A673 (cell line): ENCODE measurements around the gene CRNKL1. TPM values are rescaled to one million over a fixed set of nuclear protein-coding genes. Genes with fewer than 3 reads are reported as not detected.

Experiments
- BruUV-seq: library from RNA; stranded (reverse); fragments of 400-500 nt; replicated peaks from 2 replicates; lab custom pipeline; 2021; lab: Mats Ljungman, UMichigan
- CTCF ChIA-PET: fragments of 300-600 bp; sonication (Branson Sonifier 250); formaldehyde crosslinking; loops from one replicate; lab custom pipeline; 2022; ENCODE audit warnings: antibody characterized with exemption; lab: Charles Lee
- POLR2A ChIA-PET: fragments of 300-600 bp; sonication (Branson Sonifier 250); formaldehyde crosslinking; loops from one replicate; lab custom pipeline; 2022; ENCODE audit warnings: antibody characterized with exemption; ENCODE audit not compliant: low non-redundant PET; lab: Charles Lee
- DNase-seq: peaks from one replicate; pipeline ENCODE4 v3.0.0-alpha.2; 2015; ENCODE audit warnings: low spot score
- H3K27ac ChIP-seq: fragments of 200-600 bp; sonication (generic); 2 replicates; pipeline ENCODE4 v1.5.1; 2016; ENCODE audit warnings: mixed run types, low read depth, mild to moderate bottlenecking, mixed read lengths, antibody characterized with exemption, low read length; ENCODE audit not compliant: poor library complexity, severe bottlenecking
- H3K27me3 ChIP-seq: fragments of 200-600 bp; sonication (generic); replicated peaks from 2 replicates; pipeline ENCODE4 v1.6.1; 2017; ENCODE audit warnings: mixed run types, low read depth, mild to moderate bottlenecking, mixed read lengths, antibody characterized with exemption, low read length; ENCODE audit not compliant: insufficient read depth, poor library complexity
- H3K36me3 ChIP-seq: fragments of 200-600 bp; sonication (generic); 2 replicates; pipeline ENCODE4 v1.6.1; 2016; ENCODE audit warnings: mixed run types, mild to moderate bottlenecking, mixed read lengths, antibody characterized with exemption, low read length; ENCODE audit not compliant: insufficient read depth, poor library complexity, severe bottlenecking
- H3K4me1 ChIP-seq: fragments of 200-600 bp; sonication (generic); 2 replicates; pipeline ENCODE4 v1.6.1; 2017; ENCODE audit warnings: mixed run types, mild to moderate bottlenecking, mixed read lengths, antibody characterized with exemption, low read length; ENCODE audit not compliant: insufficient read depth, poor library complexity, severe bottlenecking
- H3K4me3 ChIP-seq: fragments of 200-600 bp; sonication (generic); 2 replicates; pipeline ENCODE4 v1.5.1; 2016; ENCODE audit warnings: low read depth, mixed run types, mild to moderate bottlenecking, mixed read lengths, low read length; ENCODE audit not compliant: poor library complexity, severe bottlenecking
- H3K9me3 ChIP-seq: fragments of 200-600 bp; sonication (generic); 2 replicates; pipeline ENCODE4 v1.6.1; 2016; ENCODE audit warnings: mixed run types, low read depth, mild to moderate bottlenecking, mixed read lengths, antibody characterized with exemption, low read length; ENCODE audit not compliant: poor library complexity, severe bottlenecking
- EZH2 ChIP-seq: fragments of 200-600 bp; sonication (generic); IDR thresholded peaks from 2 replicates; pipeline ENCODE4 v1.6.1; 2017; ENCODE audit warnings: borderline replicate concordance, low read depth, mild to moderate bottlenecking, mixed read lengths, antibody characterized with exemption, low read length; ENCODE audit not compliant: poor library complexity, severe bottlenecking
- intact Hi-C: fragments of 100-400 bp; cut with micrococcal nuclease; formaldehyde crosslinking; loops from one replicate; pipeline ENCODE4 v1.10.0; 2022; ENCODE audit not compliant: unreplicated experiment
- total RNA-seq: library from RNA; stranded (reverse); gene quantifications from 2 replicates; pipeline ENCODE4 v1.2.3, GENCODE V29; 2021
- TF ChIP-seq, protein P1 (sequence below): fragments of 300-800, 200-600 bp; sonication (generic); conservative IDR thresholded peaks from 2 replicates; pipeline ENCODE4 v1.5.1; 2017; ENCODE audit warnings: low read depth, mild to moderate bottlenecking, antibody characterized with exemption, low read length, moderate library complexity, mixed read lengths

The CRNKL1 gene
- total RNA-seq, 1 experiment from 2014 or later: 25.1 TPM

DNA sequence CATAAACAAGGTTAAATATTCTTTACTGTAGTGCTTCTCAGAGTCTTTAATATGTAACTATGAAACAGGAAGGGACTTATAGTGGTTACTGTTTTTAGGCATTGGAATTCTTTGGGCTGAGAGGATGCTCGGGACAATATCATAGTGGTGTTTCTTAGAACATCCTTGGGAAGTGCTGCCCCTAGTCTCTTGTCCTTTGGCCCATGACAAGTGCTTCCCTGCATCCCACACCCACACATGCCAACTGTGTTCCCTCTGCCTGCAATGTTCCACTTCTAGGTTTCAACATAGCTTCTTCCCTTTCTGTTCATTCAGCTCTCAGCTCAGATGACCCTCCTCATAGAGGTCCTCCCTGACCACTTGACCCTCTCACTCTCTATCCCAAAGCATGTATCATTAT, 37.7 kb upstream of the CRNKL1 start:
- H3K36me3 ChIP-seq: no peaks in the 10 kb centered on the region
- CTCF ChIA-PET: no interaction called here
- no peaks in the 10 kb centered on the region for H3K27me3 ChIP-seq
- no peaks in the 10 kb centered on the region for H3K9me3 ChIP-seq
- POLR2A ChIA-PET: no interaction called here
- BruUV-seq: no TSS peak
- no peak for DNase-seq
- H3K4me3 ChIP-seq: no peak overlapping the region
- intact Hi-C loops: loop anchor here (10.0 kb wide), 1 partner anchor 55 kb away; no protein-coding TSS in a partner anchor
- TF ChIP-seq, protein P1, sequence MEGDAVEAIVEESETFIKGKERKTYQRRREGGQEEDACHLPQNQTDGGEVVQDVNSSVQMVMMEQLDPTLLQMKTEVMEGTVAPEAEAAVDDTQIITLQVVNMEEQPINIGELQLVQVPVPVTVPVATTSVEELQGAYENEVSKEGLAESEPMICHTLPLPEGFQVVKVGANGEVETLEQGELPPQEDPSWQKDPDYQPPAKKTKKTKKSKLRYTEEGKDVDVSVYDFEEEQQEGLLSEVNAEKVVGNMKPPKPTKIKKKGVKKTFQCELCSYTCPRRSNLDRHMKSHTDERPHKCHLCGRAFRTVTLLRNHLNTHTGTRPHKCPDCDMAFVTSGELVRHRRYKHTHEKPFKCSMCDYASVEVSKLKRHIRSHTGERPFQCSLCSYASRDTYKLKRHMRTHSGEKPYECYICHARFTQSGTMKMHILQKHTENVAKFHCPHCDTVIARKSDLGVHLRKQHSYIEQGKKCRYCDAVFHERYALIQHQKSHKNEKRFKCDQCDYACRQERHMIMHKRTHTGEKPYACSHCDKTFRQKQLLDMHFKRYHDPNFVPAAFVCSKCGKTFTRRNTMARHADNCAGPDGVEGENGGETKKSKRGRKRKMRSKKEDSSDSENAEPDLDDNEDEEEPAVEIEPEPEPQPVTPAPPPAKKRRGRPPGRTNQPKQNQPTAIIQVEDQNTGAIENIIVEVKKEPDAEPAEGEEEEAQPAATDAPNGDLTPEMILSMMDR: no peak
- TF ChIP-seq EZH2: no peak
- no peak overlapping the region for H3K27ac ChIP-seq
- no peaks in the 10 kb centered on the region for H3K4me1 ChIP-seq

DNA sequence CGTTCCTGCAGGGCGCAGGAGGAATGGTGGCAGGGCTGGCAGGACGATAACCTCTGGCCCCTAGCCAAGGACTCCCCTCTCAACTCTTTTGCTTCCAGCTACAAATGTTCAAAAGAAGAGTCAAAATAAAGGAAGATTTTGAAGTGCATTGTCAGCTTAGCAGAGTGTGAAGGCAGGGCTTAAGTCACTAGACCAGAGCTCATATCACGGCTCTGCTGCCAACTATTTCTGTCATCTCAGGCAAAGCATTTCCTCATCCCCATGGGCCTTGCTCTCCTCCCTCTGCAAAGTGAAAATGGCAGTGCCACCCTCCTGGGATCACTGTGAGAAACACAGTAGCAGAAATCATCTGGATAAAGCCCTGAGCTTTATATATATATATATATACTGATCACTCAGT, 36.8 kb upstream of the CRNKL1 start:
- ChIA-PET CTCF (no interaction called here), POLR2A (no interaction called here)
- no peaks in the 10 kb centered on the region for H3K4me1 ChIP-seq
- no peak overlapping the region for H3K27ac ChIP-seq
- no peak for DNase-seq
- no peaks in the 10 kb centered on the region for H3K9me3 ChIP-seq
- intact Hi-C loops: no loop called here
- no peak overlapping the region for H3K4me3 ChIP-seq
- no peaks in the 10 kb centered on the region for H3K27me3 ChIP-seq
- TF ChIP-seq EZH2: no peak
- TF ChIP-seq, protein P1: no peak
- BruUV-seq: no TSS peak
- no peaks in the 10 kb centered on the region for H3K36me3 ChIP-seq

DNA sequence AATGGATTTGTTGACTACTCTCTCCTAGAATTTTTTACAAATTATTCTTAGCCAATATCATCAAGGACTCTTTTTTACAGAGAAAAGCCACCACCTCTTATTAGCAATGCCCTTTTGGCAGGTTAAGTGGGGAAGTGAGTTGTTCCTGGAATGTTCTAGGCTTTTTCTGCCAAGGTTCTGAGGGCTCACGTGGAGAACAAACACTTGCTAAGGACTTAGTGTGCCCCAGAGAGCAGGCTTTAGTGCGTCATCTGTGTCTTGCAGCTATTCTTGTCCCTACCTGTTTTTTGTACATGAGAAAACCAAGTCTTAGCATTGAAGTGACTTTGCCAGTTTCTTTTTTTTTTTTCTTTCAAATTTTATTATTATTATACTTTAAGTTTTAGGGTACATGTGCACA, 33.5 kb upstream of the CRNKL1 start:
- H3K27me3 ChIP-seq: peaks cover 5% of the 10 kb centered on the region
- BruUV-seq: no TSS peak
- ChIA-PET POLR2A (no interaction called here), CTCF (no interaction called here)
- H3K27ac ChIP-seq: no peak overlapping the region
- peaks cover 7% of the 10 kb centered on the region for H3K4me1 ChIP-seq
- H3K9me3 ChIP-seq: no peaks in the 10 kb centered on the region
- intact Hi-C loops: loop anchor here (2.0 kb wide), 1 partner anchor 483 kb away; no protein-coding TSS in a partner anchor
- TF ChIP-seq, protein P1: no peak
- TF ChIP-seq EZH2: no peak
- no peak overlapping the region for H3K4me3 ChIP-seq
- no peaks in the 10 kb centered on the region for H3K36me3 ChIP-seq
- no peak for DNase-seq
